Endothelial cell of umbilical vein (primary cell): ENCODE measurements around the gene S100A5. TPM values are rescaled to one million over a fixed set of nuclear protein-coding genes. Genes with fewer than 3 reads are reported as not detected.

Experiments used
- BruUV-seq: library from RNA; stranded (reverse); fragments of 400-500 nt; replicated peaks from 2 replicates; lab custom pipeline; 2021; lab: Mats Ljungman, UMichigan
- CTCF ChIA-PET: fragments of 300-600, 350-600 bp; sonication (Branson Sonifier 250); formaldehyde crosslinking; loops from one replicate; lab custom pipeline; 2021; ENCODE audit warnings: antibody characterized with exemption, inconsistent platforms; lab: Charles Lee
- POLR2A ChIA-PET: fragments of 300-600, 350-600 bp; sonication (Branson Sonifier 250); formaldehyde crosslinking; loops from one replicate; lab custom pipeline; 2021; ENCODE audit warnings: antibody characterized with exemption, inconsistent platforms; lab: Charles Lee
- DNase-seq: peaks from one replicate; pipeline ENCODE4 v3.0.0-alpha.2; 2011; ENCODE audit warnings: low read depth, low spot score
- FAIRE-seq: peaks from 2 replicates; lab custom pipeline; 2011; peaks lifted over from hg19 to GRCh38; lab: Jason Lieb, UNC
- H2AFZ ChIP-seq: 2 replicates; pipeline ENCODE4 v1.6.0; 2012; ENCODE audit warnings: low read depth, low read length, control low read depth, inconsistent platforms
- H3K27ac ChIP-seq: 2 replicates; pipeline ENCODE4 v1.5.1; 2011; ENCODE audit warnings: low read depth, mild to moderate bottlenecking, control low read depth, low read length, moderate library complexity; ENCODE audit not compliant: insufficient read depth
- H3K27me3 ChIP-seq, 2 experiments: 2 replicates each; pipeline versions ENCODE4 v1.6.0 to v1.6.1; 2011; ENCODE audit warnings: low read length in 2 of 2, mixed read lengths in 1 of 2; ENCODE audit not compliant: control insufficient read depth in 2 of 2, insufficient read depth in 2 of 2
- H3K36me3 ChIP-seq, 2 experiments: 2 replicates in 1 of 2; 3 replicates in 1 of 2; pipeline ENCODE4 v1.5.1; 2011; ENCODE audit warnings: low read length in 2 of 2, mild to moderate bottlenecking in 1 of 2, moderate library complexity in 1 of 2; ENCODE audit not compliant: control insufficient read depth in 2 of 2, insufficient read depth in 2 of 2; ENCODE audit errors: extremely low read depth in 1 of 2
- H3K4me1 ChIP-seq: 3 replicates; pipeline ENCODE4 v1.5.1; 2011; ENCODE audit warnings: mild to moderate bottlenecking, low read length; ENCODE audit not compliant: control insufficient read depth, insufficient read depth; ENCODE audit errors: extremely low read depth
- H3K4me2 ChIP-seq: 2 replicates; pipeline ENCODE4 v1.6.1; 2011; ENCODE audit warnings: low read length, control low read depth, mixed read lengths; ENCODE audit not compliant: insufficient read depth
- H3K4me3 ChIP-seq, 3 experiments: fragments of 200-600 bp in 1 of 3; sonication (generic), shearing (Covaris generic) in 1 of 3; replicated peaks in 1 of 3; 2 replicates each; pipeline ENCODE4 v1.5.1; 2011 to 2016; ENCODE audit warnings: control low read depth in 3 of 3, low read length in 3 of 3, mild to moderate bottlenecking in 2 of 3, inconsistent platforms in 1 of 3, low read depth in 1 of 3, moderate library complexity in 1 of 3; ENCODE audit not compliant: insufficient read depth in 1 of 3
- H3K79me2 ChIP-seq: 2 replicates; pipeline ENCODE4 v1.6.0; 2012; ENCODE audit warnings: low read length, inconsistent platforms; ENCODE audit not compliant: control insufficient read depth, insufficient read depth
- H3K9ac ChIP-seq: replicated peaks from 2 replicates; pipeline ENCODE3; 2011; ENCODE audit warnings: low read length, control low read depth; ENCODE audit not compliant: insufficient read depth; ENCODE audit errors: extremely low read depth
- H3K9me1 ChIP-seq: replicated peaks from 3 replicates; pipeline ENCODE4 v1.6.0; 2011; ENCODE audit warnings: mild to moderate bottlenecking, low read length; ENCODE audit not compliant: control insufficient read depth, insufficient read depth; ENCODE audit errors: extremely low read depth
- H3K9me3 ChIP-seq: replicated peaks from 2 replicates; pipeline ENCODE4 v1.5.1; 2012; ENCODE audit warnings: low read length, inconsistent platforms; ENCODE audit not compliant: control insufficient read depth, insufficient read depth
- H4K20me1 ChIP-seq: replicated peaks from 2 replicates; pipeline ENCODE3; 2011; ENCODE audit warnings: mild to moderate bottlenecking, low read length; ENCODE audit not compliant: control insufficient read depth, insufficient read depth; ENCODE audit errors: extremely low read depth
- CTCF ChIP-seq, 2 donors: IDR thresholded peaks; 1 replicate in 1 of 2; 2 replicates in 1 of 2; pipeline ENCODE4 v1.5.1; 2011; ENCODE audit warnings: low read length in 2 of 2, mild to moderate bottlenecking in 2 of 2, moderate library complexity in 2 of 2, control low read depth in 1 of 2, inconsistent platforms in 1 of 2, low read depth in 1 of 2; ENCODE audit not compliant: insufficient read depth in 1 of 2; ENCODE audit errors: extremely low read depth in 1 of 2
- EZH2 ChIP-seq: IDR thresholded peaks from 2 replicates; pipeline ENCODE4 v1.6.1; 2012; ENCODE audit warnings: borderline replicate concordance, low read depth, mild to moderate bottlenecking, moderate library complexity, low read length, inconsistent platforms; ENCODE audit not compliant: severe bottlenecking
- FOS ChIP-seq: IDR thresholded peaks from 2 replicates; pipeline ENCODE4 v1.6.1; 2011; ENCODE audit warnings: mild to moderate bottlenecking, low read length, moderate library complexity, borderline replicate concordance; ENCODE audit not compliant: insufficient read depth
- GATA2 ChIP-seq: IDR thresholded peaks from 2 replicates; pipeline ENCODE4 v1.7.0; 2011; ENCODE audit warnings: low read depth, mild to moderate bottlenecking, moderate library complexity, mixed read lengths, low read length; ENCODE audit not compliant: insufficient read length, insufficient read depth
- JUN ChIP-seq: IDR thresholded peaks from 2 replicates; pipeline ENCODE4 v1.6.1; 2011; ENCODE audit warnings: borderline replicate concordance, low read depth; ENCODE audit not compliant: insufficient read length, insufficient read depth
- MAX ChIP-seq: IDR thresholded peaks from 2 replicates; pipeline ENCODE4 v1.6.1; 2011; ENCODE audit not compliant: insufficient read depth, insufficient read length
- MYC ChIP-seq: IDR thresholded peaks from one replicate; pipeline ENCODE4 v1.6.1; 2011; ENCODE audit warnings: mild to moderate bottlenecking, low read depth, low read length
- POLR2A ChIP-seq: IDR thresholded peaks from 2 replicates; pipeline ENCODE4 v1.6.1; 2012; ENCODE audit warnings: low read depth, mild to moderate bottlenecking, control low read depth, low read length
- POLR2AphosphoS5 ChIP-seq: IDR thresholded peaks from 2 replicates; pipeline ENCODE4 v1.6.1; 2012; ENCODE audit warnings: low read depth, mild to moderate bottlenecking, control low read depth, low read length, moderate library complexity; ENCODE audit not compliant: insufficient read depth
- dilution Hi-C: fragments of 300-500 bp; cut with MboI; formaldehyde crosslinking; loops from one replicate; pipeline ENCODE4 v1.15.0; 2019; ENCODE audit warnings: low sequenced_read_pairs; ENCODE audit not compliant: extremely low pct_ligation_motif_present
- intact Hi-C: fragments of 100-400 bp; cut with micrococcal nuclease; formaldehyde crosslinking; loops from one replicate; pipeline ENCODE4 v1.10.0; 2022
- polyA plus RNA-seq, 4 experiments: library from polyadenylated mRNA; depleted of rRNA in 3 of 4; stranded (reverse) in 3 of 4; unstranded in 1 of 4; fragments of >200 nt; gene quantifications; 2 replicates each; pipeline versions ENCODE4 v1.2.1 to v1.2.3, GENCODE V29; 2011 to 2012; ENCODE audit warnings: missing spikeins in 1 of 4
- total RNA-seq: library from RNA; stranded (reverse); gene quantifications from 2 replicates; pipeline ENCODE4 v1.2.3, GENCODE V29; 2021

The S100A5 gene
- total and polyA plus RNA-seq, 2 donors (not counting 3 experiments of a cell fraction or from before 2014, with no cell fraction given) = not detected

- ChIA-PET POLR2A (no interaction called here), CTCF (interaction anchor here (0.7 to 6.1 kb wide), 35 partner anchors 9 to 475 kb away, joined by 3 to 167 read pairs (median 5); partner anchors contain the start of genes CHTOP, RAB13, S100A13 and S100A14)
- Histone ChIP-seq H2AFZ (peak overlapping the region; percentile 71), H4K20me1 (no peaks in the 10 kb centered on the region), H3K4me2 (no peak overlapping the region), H3K36me3 (no peaks in the 10 kb centered on the region), H3K79me2 (no peaks in the 10 kb centered on the region), H3K4me1 (no peaks in the 10 kb centered on the region), H3K4me3 (no peak overlapping the region), H3K9me3 (no peaks in the 10 kb centered on the region), H3K27me3 (no peaks in the 10 kb centered on the region), H3K9ac (peak overlapping the region; percentile 34), H3K9me1 (no peaks in the 10 kb centered on the region), H3K27ac (no peak overlapping the region)
- DNase-seq (peak; percentile 71), FAIRE-seq (peak; percentile 94)
- dilution Hi-C loops (no loop called here), intact Hi-C loops (loop anchor here (1.0 to 2.0 kb wide), 8 partner anchors 22 to 475 kb away; partner anchors contain the start of genes CHTOP, RAB13, S100A13 and SNAPIN)
- BruUV-seq = no TSS peak
- TF ChIP-seq FOS = no peak
- peak; percentile 94 for TF ChIP-seq MYC
- no peak for TF ChIP-seq JUN
- TF ChIP-seq POLR2AphosphoS5 = peak; percentile 59
- TF ChIP-seq POLR2A = no peak
- TF ChIP-seq EZH2 = no peak
- TF ChIP-seq CTCF (IDR thresholded peaks at IDR 0.05; ENCODE audit: extremely low read depth in 1 of 2, insufficient read depth in 1 of 2, low read depth in 1 of 2, low read length in 2 of 2) = peak; percentile 94
- no peak for TF ChIP-seq GATA2
- TF ChIP-seq MAX = peak; percentile 82
These were observed 29.7 kb downstream of the S100A5 start for GRCh38 chr1:153510984-153511410.
